Mucosa of descending colon (tissue), 3 donors: ENCODE data around the gene GABRG3. TPM values are rescaled to one million over a fixed set of nuclear protein-coding genes. Genes with fewer than 3 reads are reported as not detected.

Experiments used
- ATAC-seq: fragments of 200-7000 bp; cut with Tn5 transposase; one replicate; pipeline ENCODE4 v1.9.1; 2020; ENCODE audit warnings: mild to moderate bottlenecking, moderate library complexity
- DNase-seq, 3 donors: peaks; one replicate each; pipeline ENCODE4 v3.0.0-alpha.2; 2020
- H3K36me3 ChIP-seq: fragments of 200-600 bp; one replicate; pipeline ENCODE4 v1.8.0; 2021; ENCODE audit warnings: low read depth, mild to moderate bottlenecking
- H3K4me1 ChIP-seq: fragments of 200-600 bp; one replicate; pipeline ENCODE4 v1.8.0; 2021; ENCODE audit warnings: low read depth, mild to moderate bottlenecking
- H3K4me3 ChIP-seq: fragments of 200-600 bp; one replicate; pipeline ENCODE4 v1.8.0; 2021; ENCODE audit warnings: mild to moderate bottlenecking
- H3K9me3 ChIP-seq: fragments of 200-600 bp; one replicate; pipeline ENCODE4 v1.8.0; 2021; ENCODE audit warnings: mild to moderate bottlenecking
- intact Hi-C, 2 donors: fragments of 100-400 bp; cut with DNase I in 1 of 2; cut with micrococcal nuclease in 1 of 2; formaldehyde crosslinking; loops; one replicate each; pipeline versions ENCODE4 v1.11.0 to v1.11.1; 2022; cut with DNase I, micrococcal nuclease
- total RNA-seq, 3 donors: library from RNA; stranded (reverse); fragmentation: NEBNext Ultra II Directional in 2 of 3; extraction: Animal tissue kit (Norgen Biotek cat#: 25700) in 2 of 3; gene quantifications; one replicate each; pipeline versions ENCODE4 v1.2.1 to v1.2.4, GENCODE V29; 2021 to 2023
- TF ChIP-seq, protein P1 (sequence below): fragments of 200-600 bp; IDR thresholded peaks from one replicate; pipeline ENCODE4 v1.8.0; 2022; ENCODE audit warnings: antibody characterized with exemption, mild to moderate bottlenecking
- donor health status: DM: no; HTN: no; CAD: no; lungs with moderate emphysema.
- donor health status: DM: no; HTN: no; CAD: no.
- donor health status: DM: no; HTN: yes; CAD: no.

Gene GABRG3
- total RNA-seq, 3 donors from 2014 or later: 0.03 TPM; not detected in 2

DNA sequence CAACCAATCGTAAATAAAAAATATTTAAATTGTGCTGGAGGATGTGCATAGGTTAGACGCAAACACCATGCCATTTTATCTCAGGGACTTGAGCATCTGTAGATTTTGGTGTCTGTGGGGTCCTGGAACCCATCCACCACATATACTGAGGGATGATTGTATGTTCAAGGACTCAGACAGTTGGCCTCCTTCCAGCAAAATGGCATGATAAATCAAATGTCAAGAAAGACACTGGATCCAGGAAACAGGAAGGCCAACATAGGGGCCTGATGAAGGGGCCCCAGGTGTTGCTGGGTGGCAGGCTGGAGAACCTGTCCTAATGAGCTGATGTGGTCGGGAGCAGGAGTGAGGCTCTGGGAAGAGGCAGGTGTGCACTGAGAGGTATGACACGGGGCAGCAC lies 289.5 kb downstream of the GABRG3 start:
- no peak for ATAC-seq
- intact Hi-C loops: no loop called here
- Histone ChIP-seq H3K4me3 (no peak overlapping the region), H3K36me3 (no peaks in the 10 kb centered on the region), H3K4me1 (no peaks in the 10 kb centered on the region), H3K9me3 (peaks cover 42% of the 10 kb centered on the region)
- TF ChIP-seq, protein P1, sequence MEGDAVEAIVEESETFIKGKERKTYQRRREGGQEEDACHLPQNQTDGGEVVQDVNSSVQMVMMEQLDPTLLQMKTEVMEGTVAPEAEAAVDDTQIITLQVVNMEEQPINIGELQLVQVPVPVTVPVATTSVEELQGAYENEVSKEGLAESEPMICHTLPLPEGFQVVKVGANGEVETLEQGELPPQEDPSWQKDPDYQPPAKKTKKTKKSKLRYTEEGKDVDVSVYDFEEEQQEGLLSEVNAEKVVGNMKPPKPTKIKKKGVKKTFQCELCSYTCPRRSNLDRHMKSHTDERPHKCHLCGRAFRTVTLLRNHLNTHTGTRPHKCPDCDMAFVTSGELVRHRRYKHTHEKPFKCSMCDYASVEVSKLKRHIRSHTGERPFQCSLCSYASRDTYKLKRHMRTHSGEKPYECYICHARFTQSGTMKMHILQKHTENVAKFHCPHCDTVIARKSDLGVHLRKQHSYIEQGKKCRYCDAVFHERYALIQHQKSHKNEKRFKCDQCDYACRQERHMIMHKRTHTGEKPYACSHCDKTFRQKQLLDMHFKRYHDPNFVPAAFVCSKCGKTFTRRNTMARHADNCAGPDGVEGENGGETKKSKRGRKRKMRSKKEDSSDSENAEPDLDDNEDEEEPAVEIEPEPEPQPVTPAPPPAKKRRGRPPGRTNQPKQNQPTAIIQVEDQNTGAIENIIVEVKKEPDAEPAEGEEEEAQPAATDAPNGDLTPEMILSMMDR: no peak
- DNase-seq: no peak

DNA sequence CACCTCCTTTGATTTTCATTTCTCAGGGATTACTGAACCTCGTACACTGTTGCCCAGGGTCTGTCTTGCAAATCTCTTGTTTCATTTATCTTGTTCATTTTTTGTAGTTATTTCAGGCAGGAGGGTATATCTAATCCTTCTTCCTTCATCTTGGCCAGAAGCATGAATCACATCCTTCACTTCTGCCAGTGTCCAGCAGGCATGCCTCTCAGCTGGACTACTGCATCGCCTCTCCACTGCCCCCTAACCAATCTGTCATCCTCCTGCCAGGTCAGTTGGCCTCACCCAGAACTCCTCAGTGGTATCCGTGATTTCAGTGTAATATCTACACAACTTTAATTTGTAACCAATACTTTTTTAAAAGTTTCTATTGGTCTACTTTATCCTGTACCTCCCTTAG lies 297.9 kb downstream of the GABRG3 start:
- Histone ChIP-seq H3K9me3 (peaks cover 48% of the 10 kb centered on the region), H3K36me3 (no peaks in the 10 kb centered on the region), H3K4me3 (no peak overlapping the region), H3K4me1 (no peaks in the 10 kb centered on the region)
- ATAC-seq (no peak), DNase-seq (no peak)
- TF ChIP-seq, protein P1: no peak
- intact Hi-C loops: no loop called here

DNA sequence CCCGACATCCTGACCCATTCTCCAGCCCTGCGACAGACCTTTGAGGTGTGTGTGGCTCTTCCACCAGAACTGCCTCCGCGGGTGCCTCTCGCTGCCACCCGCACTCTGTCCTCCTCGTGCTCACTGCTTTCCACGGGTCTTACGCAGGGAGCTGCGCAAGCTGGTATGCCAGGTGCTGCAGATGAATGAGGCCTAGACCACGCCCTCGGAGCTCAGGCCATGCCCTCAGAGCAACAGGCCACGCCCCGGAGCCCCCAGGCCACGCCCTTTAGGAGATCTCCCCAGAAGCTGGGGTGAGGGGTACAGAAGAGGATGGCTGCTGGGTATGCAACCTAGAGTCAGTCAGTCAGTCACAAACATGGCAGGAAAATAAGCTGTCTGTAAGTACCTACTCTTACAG lies 300.3 kb downstream of the GABRG3 start:
- Histone ChIP-seq H3K36me3 (no peaks in the 10 kb centered on the region), H3K4me3 (no peak overlapping the region), H3K4me1 (no peaks in the 10 kb centered on the region), H3K9me3 (peaks cover 49% of the 10 kb centered on the region)
- intact Hi-C loops: no loop called here
- ATAC-seq (no peak), DNase-seq (no peak)
- TF ChIP-seq, protein P1: no peak

DNA sequence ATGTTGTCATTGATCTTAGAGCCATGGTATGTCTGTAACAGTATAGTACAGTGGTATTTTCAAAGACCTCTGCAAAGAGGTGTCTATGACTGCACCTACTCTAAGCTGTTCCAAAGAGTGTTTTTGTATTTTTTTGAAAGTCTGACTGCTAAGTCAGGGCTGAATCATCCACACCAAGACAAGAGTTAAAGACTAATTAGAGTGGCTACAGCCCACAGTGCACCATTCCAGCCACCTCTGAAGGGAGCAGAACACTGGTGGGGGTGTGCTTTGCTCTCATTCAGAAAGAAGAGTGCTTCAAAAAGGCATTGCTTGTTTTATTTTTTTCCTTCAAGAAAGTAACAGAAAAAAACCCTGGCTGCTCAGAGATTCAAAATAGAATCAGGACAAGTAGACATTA lies 301.4 kb downstream of the GABRG3 start:
- H3K9me3 ChIP-seq: peaks cover 44% of the 10 kb centered on the region
- intact Hi-C loops: no loop called here
- ATAC-seq (no peak), DNase-seq (no peak)
- H3K4me3 ChIP-seq: no peak overlapping the region
- TF ChIP-seq, protein P1: no peak
- no peaks in the 10 kb centered on the region for H3K36me3 ChIP-seq
- no peaks in the 10 kb centered on the region for H3K4me1 ChIP-seq

DNA sequence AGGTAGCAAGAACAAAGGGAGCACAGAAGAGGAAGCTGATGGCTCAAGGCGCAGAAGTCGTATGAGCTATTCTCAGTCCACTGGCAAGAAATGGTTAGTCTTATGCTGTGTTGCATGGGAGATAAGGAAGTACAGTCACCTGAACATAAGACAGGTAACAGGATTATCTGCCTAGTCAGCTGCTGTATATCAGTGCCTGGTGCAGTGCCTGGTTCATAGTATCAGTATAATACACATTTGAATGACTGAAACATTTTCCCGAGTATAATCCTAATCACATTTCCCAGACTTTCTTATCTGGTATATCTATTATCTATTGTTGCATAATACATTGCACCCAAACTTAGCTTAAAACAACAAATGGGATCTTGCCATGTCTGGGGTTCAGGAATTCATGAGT lies 302.5 kb downstream of the GABRG3 start:
- intact Hi-C loops: no loop called here
- H3K36me3 ChIP-seq: no peaks in the 10 kb centered on the region
- H3K9me3 ChIP-seq: peaks cover 45% of the 10 kb centered on the region
- TF ChIP-seq, protein P1: no peak
- no peak for DNase-seq
- ATAC-seq: no peak
- H3K4me1 ChIP-seq: no peaks in the 10 kb centered on the region
- no peak overlapping the region for H3K4me3 ChIP-seq

DNA sequence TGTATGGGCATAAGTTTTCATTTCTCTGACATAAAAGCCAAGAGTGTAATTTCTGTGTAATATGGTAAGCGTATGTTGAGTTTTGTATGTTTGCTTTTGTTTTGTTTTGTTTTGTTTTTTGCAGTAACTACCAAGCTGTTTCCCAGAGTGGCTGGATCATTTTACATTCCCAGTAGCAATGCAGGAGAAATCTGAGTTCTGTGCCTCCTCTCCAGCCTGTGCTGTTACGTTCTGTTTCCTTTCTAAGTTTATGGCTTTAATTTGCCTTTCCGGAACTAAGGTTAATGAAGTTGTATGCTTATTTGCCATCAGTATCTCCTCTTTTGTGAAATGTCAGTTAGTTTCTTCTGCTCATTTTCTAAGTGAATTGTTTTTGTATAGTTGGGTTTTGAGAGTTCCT lies 307.8 kb downstream of the GABRG3 start:
- no peak overlapping the region for H3K4me3 ChIP-seq
- H3K4me1 ChIP-seq: no peaks in the 10 kb centered on the region
- peaks cover 45% of the 10 kb centered on the region for H3K9me3 ChIP-seq
- no peaks in the 10 kb centered on the region for H3K36me3 ChIP-seq
- DNase-seq: no peak
- intact Hi-C loops: no loop called here
- TF ChIP-seq, protein P1: no peak
- no peak for ATAC-seq
